ENCODE results near the gene KIF23. TPM values are rescaled to one million over a fixed set of nuclear protein-coding genes. Genes with fewer than 3 reads are reported as not detected.
A peak's percentile ranks its signal among the peaks of the same experiment; 100 is the strongest.

The KIF23 gene
- polyA plus RNA-seq (2011; rRNA removed) (33.9 and 35.2 TPM in 2 replicates), polyA minus RNA-seq (2011; rRNA and poly(A)+ RNA removed) (32.5 and 41.7 TPM in 2 replicates)

DNA sequence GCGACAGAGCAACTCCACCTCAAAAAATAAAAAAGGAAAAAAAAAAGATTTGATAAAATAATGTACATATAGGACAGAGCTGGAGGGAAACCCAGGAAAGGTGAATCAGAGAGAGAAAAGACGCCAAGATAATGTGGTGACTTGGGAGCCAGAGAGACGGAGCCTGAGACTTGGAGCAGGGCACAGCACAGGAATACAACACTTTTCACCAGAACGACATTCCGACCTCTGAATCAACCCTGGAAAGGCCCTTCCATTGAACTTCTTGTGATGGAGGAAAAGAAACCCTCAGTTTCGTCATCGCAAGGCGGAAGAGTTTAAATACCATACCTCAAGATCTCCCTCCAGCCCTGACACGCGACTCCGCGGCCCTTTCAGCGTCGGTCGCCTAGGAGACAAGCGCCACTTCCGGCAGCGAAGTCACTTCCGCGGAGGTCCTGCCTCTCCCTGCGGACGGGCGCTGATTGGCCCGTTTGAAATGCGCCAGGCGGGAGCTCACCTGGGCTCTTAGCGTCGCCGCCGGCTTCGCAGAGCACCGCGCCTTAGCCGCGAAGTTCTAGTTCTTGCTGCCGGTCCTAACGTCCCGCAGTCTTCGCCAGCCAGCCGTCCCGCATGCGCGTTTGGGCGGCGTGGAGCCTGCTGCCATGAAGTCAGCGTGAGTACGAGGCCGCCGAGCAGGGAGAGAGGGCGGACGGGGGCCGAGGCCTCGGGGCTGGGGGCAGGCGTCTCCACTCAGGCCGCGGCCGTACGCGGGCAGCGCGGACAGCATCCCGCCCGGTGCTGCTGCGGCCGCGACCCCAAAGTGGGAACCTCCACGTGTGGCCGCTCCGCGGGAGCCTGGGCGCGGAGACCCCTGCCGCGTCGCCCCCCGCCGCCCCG, at the start of gene KIF23:
KIF23 (plus strand) TSS at position 528 of the 879 bp plus-strand sequence; CDS start at position 645, 117 bp downstream.
- CTCF ChIA-PET, result interaction anchor here (0.6 to 2.5 kb wide), 4 partner anchors 19 to 49 kb away, joined by 3 to 8 read pairs (median 4); no protein-coding TSS in a partner anchor
- Histone ChIP-seq H3K4me3 (ENCODE audit: low read depth, low read length) (peak within 1 kb of the TSS; percentile 72), H3K27me3 (ENCODE audit: control insufficient read depth, insufficient read depth, low read length) (no peaks in the 10 kb centered on the region), H3K36me3 (ENCODE audit: control insufficient read depth, insufficient read depth, low read length) (no peaks in the 10 kb centered on the region; the same call in none of the 2 replicates)
- DNase-seq (ENCODE audit: low read depth), result peak; percentile 78
- POLR2A ChIA-PET, result interaction anchor here (0.8 to 1.4 kb wide), 3 partner anchors 10 to 39 kb away, joined by 3 to 13 read pairs (median 6); partner anchors contain the start of gene RPLP1
- TF ChIP-seq, protein P1, sequence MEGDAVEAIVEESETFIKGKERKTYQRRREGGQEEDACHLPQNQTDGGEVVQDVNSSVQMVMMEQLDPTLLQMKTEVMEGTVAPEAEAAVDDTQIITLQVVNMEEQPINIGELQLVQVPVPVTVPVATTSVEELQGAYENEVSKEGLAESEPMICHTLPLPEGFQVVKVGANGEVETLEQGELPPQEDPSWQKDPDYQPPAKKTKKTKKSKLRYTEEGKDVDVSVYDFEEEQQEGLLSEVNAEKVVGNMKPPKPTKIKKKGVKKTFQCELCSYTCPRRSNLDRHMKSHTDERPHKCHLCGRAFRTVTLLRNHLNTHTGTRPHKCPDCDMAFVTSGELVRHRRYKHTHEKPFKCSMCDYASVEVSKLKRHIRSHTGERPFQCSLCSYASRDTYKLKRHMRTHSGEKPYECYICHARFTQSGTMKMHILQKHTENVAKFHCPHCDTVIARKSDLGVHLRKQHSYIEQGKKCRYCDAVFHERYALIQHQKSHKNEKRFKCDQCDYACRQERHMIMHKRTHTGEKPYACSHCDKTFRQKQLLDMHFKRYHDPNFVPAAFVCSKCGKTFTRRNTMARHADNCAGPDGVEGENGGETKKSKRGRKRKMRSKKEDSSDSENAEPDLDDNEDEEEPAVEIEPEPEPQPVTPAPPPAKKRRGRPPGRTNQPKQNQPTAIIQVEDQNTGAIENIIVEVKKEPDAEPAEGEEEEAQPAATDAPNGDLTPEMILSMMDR (IDR thresholded peaks at IDR 0.05; ENCODE audit: insufficient read depth, low read depth, low read length), result no peak

DNA sequence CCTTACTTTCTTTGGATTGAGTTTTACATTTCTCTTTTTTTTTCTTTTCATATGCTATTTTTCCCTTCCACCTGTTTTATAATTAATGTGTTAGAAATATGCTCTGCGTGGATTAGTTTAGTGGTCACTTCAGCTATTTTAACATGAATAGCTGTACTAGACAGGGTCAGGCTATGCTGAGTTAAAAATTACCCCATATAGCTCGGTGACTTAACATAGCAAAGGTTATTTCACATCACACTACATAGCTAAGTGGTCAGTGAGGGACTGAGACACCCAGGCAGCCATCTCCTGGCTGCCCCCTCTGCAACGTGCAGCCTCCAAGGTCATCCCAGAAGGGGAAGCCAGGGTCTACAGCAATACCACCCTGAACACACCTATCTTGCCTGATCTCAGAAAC, 46.9 kb upstream of the KIF23 start:
- no peaks in the 10 kb centered on the region; the same call in 1 of the 2 replicates for H3K36me3 ChIP-seq (ENCODE audit: control insufficient read depth, insufficient read depth, low read length)
- H3K27me3 ChIP-seq (ENCODE audit: control insufficient read depth, insufficient read depth, low read length), result no peaks in the 10 kb centered on the region
- DNase-seq (ENCODE audit: low read depth), result no peak
- TF ChIP-seq, protein P1 (IDR thresholded peaks at IDR 0.05; ENCODE audit: insufficient read depth, low read depth, low read length), result no peak
- CTCF ChIA-PET, result interaction anchor here (0.8 to 2.7 kb wide), 2 partner anchors 27 to 99 kb away, joined by 3 to 6 read pairs; no protein-coding TSS in a partner anchor
- POLR2A ChIA-PET, result no interaction called here
- H3K4me3 ChIP-seq (ENCODE audit: low read depth, low read length), result no peak overlapping the region

DNA sequence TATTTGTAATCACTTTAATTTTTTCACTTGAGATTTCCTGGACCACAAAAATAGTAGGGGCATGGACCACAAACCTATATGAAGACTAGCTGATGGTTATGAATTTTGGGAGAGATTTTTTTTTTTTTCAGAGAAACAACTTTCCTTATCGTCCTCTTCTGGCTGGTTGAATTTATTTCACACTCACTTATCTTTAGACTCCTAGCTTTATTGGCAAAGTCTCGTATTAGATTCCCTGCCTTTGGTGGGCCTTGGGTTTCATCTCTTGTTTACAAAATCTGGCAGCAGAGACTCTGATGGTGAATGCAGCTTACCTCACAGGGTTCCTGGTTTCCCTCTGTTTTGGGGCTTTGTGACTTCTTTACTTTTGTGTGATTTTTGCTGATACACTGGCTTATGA, 44.5 kb upstream of the KIF23 start:
- no peak overlapping the region for H3K4me3 ChIP-seq (ENCODE audit: low read depth, low read length)
- DNase-seq (ENCODE audit: low read depth), result no peak
- ChIA-PET POLR2A (interaction anchor here (0.7 kb wide), 1 partner anchor 329 kb away, joined by 5 read pairs; no protein-coding TSS in a partner anchor), CTCF (interaction anchor here (1.1 kb wide), 2 partner anchors 9 to 25 kb away, joined by 3 to 4 read pairs; no protein-coding TSS in a partner anchor)
- H3K27me3 ChIP-seq (ENCODE audit: control insufficient read depth, insufficient read depth, low read length), result no peaks in the 10 kb centered on the region
- TF ChIP-seq, protein P1 (IDR thresholded peaks at IDR 0.05; ENCODE audit: insufficient read depth, low read depth, low read length), result no peak
- H3K36me3 ChIP-seq (ENCODE audit: control insufficient read depth, insufficient read depth, low read length), result no peaks in the 10 kb centered on the region

DNA sequence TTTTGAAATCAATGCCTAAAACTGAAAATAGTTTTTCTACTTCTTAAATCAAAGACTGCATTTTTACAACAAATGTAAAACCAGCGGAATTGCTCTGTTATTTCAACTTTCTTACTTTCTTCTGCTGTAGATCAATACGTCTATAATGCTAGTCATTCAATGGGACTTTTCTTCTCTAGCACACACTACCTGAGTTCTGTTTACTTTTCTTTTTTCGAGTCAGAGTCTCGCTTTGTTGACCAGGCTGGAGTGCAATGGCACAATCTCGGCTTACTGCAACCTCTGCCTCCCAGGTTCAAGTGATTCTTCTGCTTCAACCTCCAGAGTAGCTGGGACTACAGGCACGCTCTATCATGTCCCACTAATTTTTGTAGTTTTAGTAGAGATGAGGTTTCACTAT, 40.7 kb upstream of the KIF23 start:
- Histone ChIP-seq H3K36me3 (ENCODE audit: control insufficient read depth, insufficient read depth, low read length) (no peaks in the 10 kb centered on the region), H3K4me3 (ENCODE audit: low read depth, low read length) (no peak overlapping the region), H3K27me3 (ENCODE audit: control insufficient read depth, insufficient read depth, low read length) (no peaks in the 10 kb centered on the region; the same call in 1 of the 2 replicates)
- ChIA-PET POLR2A (no interaction called here), CTCF (no interaction called here)
- DNase-seq (ENCODE audit: low read depth), result no peak
- TF ChIP-seq, protein P1 (IDR thresholded peaks at IDR 0.05; ENCODE audit: insufficient read depth, low read depth, low read length), result no peak

DNA sequence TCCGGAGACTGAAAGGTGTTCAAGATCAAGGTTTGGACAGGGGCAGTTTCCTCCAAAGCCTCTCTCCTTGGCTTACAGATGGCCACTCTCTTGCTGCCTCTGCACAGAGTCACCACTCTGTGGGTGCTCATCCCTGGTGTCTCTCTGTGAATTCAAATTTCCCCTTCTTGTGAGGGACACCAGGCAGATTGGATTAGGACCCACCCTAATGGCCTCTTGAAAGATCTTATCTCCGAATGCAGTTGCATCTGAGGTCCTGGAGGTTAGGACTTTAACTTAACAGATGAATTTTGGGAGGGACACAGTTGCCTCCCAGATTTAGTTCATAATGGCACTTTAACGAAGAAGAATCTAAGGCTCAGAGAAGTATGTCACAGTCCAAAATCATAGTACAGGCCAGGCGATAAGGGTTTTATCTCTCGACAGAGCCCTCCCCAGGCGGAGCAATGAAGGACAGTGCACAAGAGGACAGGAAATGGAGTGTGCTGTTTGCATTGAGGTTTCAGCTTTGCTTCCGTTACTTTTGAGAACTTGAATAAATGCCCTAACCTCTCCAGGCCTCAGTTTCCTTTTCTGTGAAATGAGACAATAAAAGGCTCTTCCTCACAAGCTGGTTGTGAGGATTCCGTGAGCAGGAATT, 38.9 kb upstream of the KIF23 start:
- H3K36me3 ChIP-seq (ENCODE audit: control insufficient read depth, insufficient read depth, low read length), result no peaks in the 10 kb centered on the region
- TF ChIP-seq, protein P1 (IDR thresholded peaks at IDR 0.05; ENCODE audit: insufficient read depth, low read depth, low read length), result no peak
- DNase-seq (ENCODE audit: low read depth), result no peak
- no peaks in the 10 kb centered on the region; the same call in 1 of the 2 replicates for H3K27me3 ChIP-seq (ENCODE audit: control insufficient read depth, insufficient read depth, low read length)
- POLR2A ChIA-PET, result no interaction called here
- no peak overlapping the region for H3K4me3 ChIP-seq (ENCODE audit: low read depth, low read length)
- CTCF ChIA-PET, result no interaction called here
